Measurements from ENCODE around the gene BCAN. TPM values are rescaled to one million over a fixed set of nuclear protein-coding genes. Genes with fewer than 3 reads are reported as not detected.

BCAN gene
- total and polyA plus RNA-seq, 2 of the 4 experiments (the other 2 are of a cell fraction): 0.07 TPM; not detected in 1

DNA sequence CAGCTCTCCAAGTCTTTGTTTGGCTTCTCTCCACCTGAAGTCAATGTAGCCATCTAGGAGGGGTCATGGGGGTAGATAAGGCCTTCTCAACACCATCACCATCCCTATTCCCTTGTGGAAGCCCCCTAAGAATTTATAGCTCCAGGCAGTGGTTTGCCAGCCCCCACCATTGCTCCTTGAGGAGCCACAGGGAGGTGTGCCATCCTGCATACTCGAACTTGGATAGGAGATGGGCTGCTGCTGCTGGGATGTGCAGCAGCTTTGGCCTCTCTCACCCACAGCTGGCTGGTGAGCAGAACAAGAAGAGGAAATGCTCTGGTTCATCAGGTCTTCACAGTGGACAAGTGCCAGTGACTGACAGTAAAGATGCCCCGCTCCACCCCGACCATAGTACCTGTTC lies 45.5 kb upstream of the BCAN start:
- no peak for TF ChIP-seq POLR2A (IDR thresholded peaks at IDR 0.05; ENCODE audit: low read depth, low read length)
- no peak for TF ChIP-seq SMC3 (IDR thresholded peaks at IDR 0.05; ENCODE audit: low read depth, low read length)
- TF ChIP-seq, protein P1, sequence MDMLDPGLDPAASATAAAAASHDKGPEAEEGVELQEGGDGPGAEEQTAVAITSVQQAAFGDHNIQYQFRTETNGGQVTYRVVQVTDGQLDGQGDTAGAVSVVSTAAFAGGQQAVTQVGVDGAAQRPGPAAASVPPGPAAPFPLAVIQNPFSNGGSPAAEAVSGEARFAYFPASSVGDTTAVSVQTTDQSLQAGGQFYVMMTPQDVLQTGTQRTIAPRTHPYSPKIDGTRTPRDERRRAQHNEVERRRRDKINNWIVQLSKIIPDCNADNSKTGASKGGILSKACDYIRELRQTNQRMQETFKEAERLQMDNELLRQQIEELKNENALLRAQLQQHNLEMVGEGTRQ (IDR thresholded peaks at IDR 0.05; ENCODE audit: low read depth, low read length): no peak
- TF ChIP-seq RCOR1 (IDR thresholded peaks at IDR 0.05; ENCODE audit: insufficient replicate concordance, low read length): no peak
- TF ChIP-seq MXI1 (IDR thresholded peaks at IDR 0.05; ENCODE audit: borderline replicate concordance, low read depth, low read length): no peak
- TF ChIP-seq MAZ (IDR thresholded peaks at IDR 0.05; ENCODE audit: borderline replicate concordance, low read depth, low read length): no peak
- TF ChIP-seq FOS (IDR thresholded peaks at IDR 0.05; ENCODE audit: low read depth, low read length): no peak
- no peak overlapping the region for H4K91ac ChIP-seq (ENCODE audit: insufficient read depth, low read depth, low read length)
- H3K23ac ChIP-seq (ENCODE audit: low read depth, low read length): no peak overlapping the region
- no peak overlapping the region for H3K27ac ChIP-seq (ENCODE audit: insufficient read depth, low read length)
- no peak overlapping the region for H3K14ac ChIP-seq (replicated peaks; ENCODE audit: low read depth, low read length)
- CTCF ChIA-PET: no interaction called here
- H2BK20ac ChIP-seq (ENCODE audit: low read depth, low read length): no peak overlapping the region
- ATAC-seq (ENCODE audit: low read depth) (no peak), DNase-seq (no peak)
- no peak overlapping the region for H3K4ac ChIP-seq (ENCODE audit: low read depth, low read length)
- H2BK5ac ChIP-seq (ENCODE audit: low read depth, low read length, poor library complexity, severe bottlenecking): no peak overlapping the region
- H3K4me2 ChIP-seq (ENCODE audit: low read depth, low read length): no peak overlapping the region
- no peak overlapping the region for H4K5ac ChIP-seq (ENCODE audit: low read depth, low read length)
- peaks cover 12% of the 10 kb centered on the region for H3K9me1 ChIP-seq (ENCODE audit: insufficient read depth, low read length)
- no peak overlapping the region for H2AFZ ChIP-seq (replicated peaks; ENCODE audit: low read length, poor library complexity)
- no peak overlapping the region for H3K56ac ChIP-seq (ENCODE audit: extremely low read depth, insufficient read depth, low read length)
- H3K9me3 ChIP-seq (ENCODE audit: control insufficient read depth, insufficient read depth, low read length): no peaks in the 10 kb centered on the region
- H2AK9ac ChIP-seq (replicated peaks; ENCODE audit: low read depth, low read length, poor library complexity): no peak overlapping the region
- dilution Hi-C loops (cut with HindIII; ENCODE audit: low sequenced_read_pairs, unreplicated experiment): no loop called here
- H3K79me1 ChIP-seq (ENCODE audit: low read depth in 1 of 2, low read length in 2 of 2): peaks cover 27 to 63% of the 10 kb centered on the region in 2 experiments
- no peak overlapping the region for H4K8ac ChIP-seq (ENCODE audit: low read depth in 2 of 2, low read length in 2 of 2)
- H2BK15ac ChIP-seq (ENCODE audit: low read depth, low read length): no peak overlapping the region
- in situ Hi-C loops (cut with MboI; ENCODE audit: low sequenced_read_pairs): no loop called here
- peaks cover 33% of the 10 kb centered on the region for H3K36me3 ChIP-seq (ENCODE audit: control insufficient read depth, insufficient read depth, low read length)
- H3K4me1 ChIP-seq (ENCODE audit: control insufficient read depth, insufficient read depth, low read length): peaks cover 6% of the 10 kb centered on the region; the same call in 1 of the 2 replicates
- intact Hi-C loops (cut with micrococcal nuclease): no loop called here
- no peak overlapping the region for H2BK120ac ChIP-seq (ENCODE audit: low read depth, low read length)
- H4K20me1 ChIP-seq (ENCODE audit: insufficient read depth, low read length): no peaks in the 10 kb centered on the region
- H3K4me3 ChIP-seq (ENCODE audit: insufficient read depth, low read depth, low read length): no peak overlapping the region
- no peak overlapping the region for H3K18ac ChIP-seq (ENCODE audit: low read depth, low read length)
- BruUV-seq (replicated peaks): no TSS peak
- no peaks in the 10 kb centered on the region for H3K27me3 ChIP-seq (ENCODE audit: control insufficient read depth, insufficient read depth, low read length)
- H2AK5ac ChIP-seq (ENCODE audit: low read depth, low read length): no peak overlapping the region
- no CpG with 5 or more reads among the region's 3 CpGs for WGBS, 2 experiments (ENCODE audit: extremely low coverage in 2 of 2, insufficient read length in 1 of 2)
- H3K9ac ChIP-seq (ENCODE audit: low read depth, low read length): no peak overlapping the region
- POLR2A ChIA-PET (ENCODE audit: unreplicated experiment): no interaction called here

All from IMR-90 (cell line).